Ovary (tissue), 3 donors: ENCODE data around the gene SH3GL2.

Experiments
- CTCF ChIP-seq, 3 donors: fragments of 450-650 bp in 2 of 3; fragments of 200-600 bp in 1 of 3; IDR thresholded peaks; one replicate each; pipeline versions ENCODE4 v1.5.1 to v1.8.0; 2016 to 2022; ENCODE audit warnings: antibody characterized with exemption in 3 of 3, mild to moderate bottlenecking in 1 of 3
- EP300 ChIP-seq: sonication (generic); formaldehyde crosslinking; IDR thresholded peaks from one replicate; pipeline ENCODE4 v1.6.1; 2017; ENCODE audit warnings: antibody characterized with exemption
- POLR2A ChIP-seq: fragments of 450-650 bp; IDR thresholded peaks from one replicate; pipeline ENCODE4 v1.6.1; 2017; ENCODE audit warnings: antibody characterized with exemption, mild to moderate bottlenecking, moderate library complexity
- donor health status: DM: no; HTN: no; CAD: no.

GRCh38 chr9:17556935-17557334 lies 21.9 kb upstream of the SH3GL2 start:
- TF ChIP-seq EP300 (no peak), POLR2A (no peak), CTCF (IDR thresholded peaks at IDR 0.05) (no peak)
